ENCODE data around the gene DSG3.

DSG3 gene, protein sequence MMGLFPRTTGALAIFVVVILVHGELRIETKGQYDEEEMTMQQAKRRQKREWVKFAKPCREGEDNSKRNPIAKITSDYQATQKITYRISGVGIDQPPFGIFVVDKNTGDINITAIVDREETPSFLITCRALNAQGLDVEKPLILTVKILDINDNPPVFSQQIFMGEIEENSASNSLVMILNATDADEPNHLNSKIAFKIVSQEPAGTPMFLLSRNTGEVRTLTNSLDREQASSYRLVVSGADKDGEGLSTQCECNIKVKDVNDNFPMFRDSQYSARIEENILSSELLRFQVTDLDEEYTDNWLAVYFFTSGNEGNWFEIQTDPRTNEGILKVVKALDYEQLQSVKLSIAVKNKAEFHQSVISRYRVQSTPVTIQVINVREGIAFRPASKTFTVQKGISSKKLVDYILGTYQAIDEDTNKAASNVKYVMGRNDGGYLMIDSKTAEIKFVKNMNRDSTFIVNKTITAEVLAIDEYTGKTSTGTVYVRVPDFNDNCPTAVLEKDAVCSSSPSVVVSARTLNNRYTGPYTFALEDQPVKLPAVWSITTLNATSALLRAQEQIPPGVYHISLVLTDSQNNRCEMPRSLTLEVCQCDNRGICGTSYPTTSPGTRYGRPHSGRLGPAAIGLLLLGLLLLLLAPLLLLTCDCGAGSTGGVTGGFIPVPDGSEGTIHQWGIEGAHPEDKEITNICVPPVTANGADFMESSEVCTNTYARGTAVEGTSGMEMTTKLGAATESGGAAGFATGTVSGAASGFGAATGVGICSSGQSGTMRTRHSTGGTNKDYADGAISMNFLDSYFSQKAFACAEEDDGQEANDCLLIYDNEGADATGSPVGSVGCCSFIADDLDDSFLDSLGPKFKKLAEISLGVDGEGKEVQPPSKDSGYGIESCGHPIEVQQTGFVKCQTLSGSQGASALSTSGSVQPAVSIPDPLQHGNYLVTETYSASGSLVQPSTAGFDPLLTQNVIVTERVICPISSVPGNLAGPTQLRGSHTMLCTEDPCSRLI

DNA sequence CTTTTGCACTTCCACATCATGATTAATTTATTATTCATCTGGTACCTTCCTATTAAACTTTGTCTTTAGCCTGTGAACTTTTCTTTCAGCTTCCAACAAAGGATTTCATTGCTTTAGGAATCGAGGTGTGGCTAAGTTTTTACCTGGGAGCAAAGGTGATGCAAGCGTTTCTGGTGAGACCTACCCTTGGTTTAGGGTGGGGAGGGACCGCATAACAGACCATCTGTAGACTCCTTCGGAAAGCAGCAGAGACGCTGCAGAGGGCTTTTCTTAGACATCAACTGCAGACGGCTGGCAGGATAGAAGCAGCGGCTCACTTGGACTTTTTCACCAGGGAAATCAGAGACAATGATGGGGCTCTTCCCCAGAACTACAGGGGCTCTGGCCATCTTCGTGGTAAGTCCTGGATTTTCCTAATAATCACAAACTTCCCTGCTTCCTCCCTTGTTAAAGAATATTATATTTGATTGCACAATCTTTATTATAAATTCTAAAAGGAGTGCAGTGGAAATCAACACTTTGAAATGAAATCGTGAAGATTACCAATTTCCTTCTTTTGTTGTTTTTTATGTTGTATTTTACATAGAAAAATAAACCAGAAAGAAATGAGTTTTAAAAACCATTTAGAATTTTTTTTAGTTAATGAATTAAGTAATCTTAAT is at the start of gene DSG3:
DSG3 (plus strand) TSS at position 212 of the 662 bp plus-strand sequence; CDS start at position 349, 137 bp downstream.
- no peak within 1 kb of the TSS for H3K4me3 ChIP-seq (ENCODE audit: low read depth, low read length)
- TF ChIP-seq, protein P1, sequence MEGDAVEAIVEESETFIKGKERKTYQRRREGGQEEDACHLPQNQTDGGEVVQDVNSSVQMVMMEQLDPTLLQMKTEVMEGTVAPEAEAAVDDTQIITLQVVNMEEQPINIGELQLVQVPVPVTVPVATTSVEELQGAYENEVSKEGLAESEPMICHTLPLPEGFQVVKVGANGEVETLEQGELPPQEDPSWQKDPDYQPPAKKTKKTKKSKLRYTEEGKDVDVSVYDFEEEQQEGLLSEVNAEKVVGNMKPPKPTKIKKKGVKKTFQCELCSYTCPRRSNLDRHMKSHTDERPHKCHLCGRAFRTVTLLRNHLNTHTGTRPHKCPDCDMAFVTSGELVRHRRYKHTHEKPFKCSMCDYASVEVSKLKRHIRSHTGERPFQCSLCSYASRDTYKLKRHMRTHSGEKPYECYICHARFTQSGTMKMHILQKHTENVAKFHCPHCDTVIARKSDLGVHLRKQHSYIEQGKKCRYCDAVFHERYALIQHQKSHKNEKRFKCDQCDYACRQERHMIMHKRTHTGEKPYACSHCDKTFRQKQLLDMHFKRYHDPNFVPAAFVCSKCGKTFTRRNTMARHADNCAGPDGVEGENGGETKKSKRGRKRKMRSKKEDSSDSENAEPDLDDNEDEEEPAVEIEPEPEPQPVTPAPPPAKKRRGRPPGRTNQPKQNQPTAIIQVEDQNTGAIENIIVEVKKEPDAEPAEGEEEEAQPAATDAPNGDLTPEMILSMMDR (IDR thresholded peaks at IDR 0.05; ENCODE audit: low read depth, low read length), result no peak
- no peak for DNase-seq (ENCODE audit: low read depth, low spot score)
- in situ Hi-C loops (cut with HindIII; ENCODE audit: low sequenced_read_pairs), result no loop called here

DNA sequence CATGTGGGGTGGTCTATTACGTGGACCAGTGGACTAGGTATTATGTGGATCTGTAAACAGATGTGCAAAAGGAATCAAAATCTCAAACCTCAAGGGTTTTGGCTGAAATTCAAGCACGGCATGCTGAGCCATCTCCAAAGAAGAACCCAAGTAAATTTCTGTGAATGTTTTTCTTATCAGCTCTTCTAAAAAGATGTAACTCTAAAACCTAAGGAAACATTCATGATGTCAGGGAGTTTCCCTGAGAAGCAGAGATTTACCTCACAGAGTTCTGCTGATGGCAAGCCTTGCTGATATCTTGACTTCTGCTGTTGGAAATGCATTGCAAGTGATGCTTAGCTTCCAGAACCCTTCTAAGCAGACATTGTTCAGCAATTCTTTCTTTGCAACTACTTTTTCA is 49.4 kb upstream of the DSG3 start:
- TF ChIP-seq, protein P1 (IDR thresholded peaks at IDR 0.05; ENCODE audit: low read depth, low read length), result no peak
- H3K4me3 ChIP-seq (ENCODE audit: low read depth, low read length), result no peak overlapping the region
- in situ Hi-C loops (cut with HindIII; ENCODE audit: low sequenced_read_pairs), result no loop called here
- no peak for DNase-seq (ENCODE audit: low read depth, low spot score)

DNA sequence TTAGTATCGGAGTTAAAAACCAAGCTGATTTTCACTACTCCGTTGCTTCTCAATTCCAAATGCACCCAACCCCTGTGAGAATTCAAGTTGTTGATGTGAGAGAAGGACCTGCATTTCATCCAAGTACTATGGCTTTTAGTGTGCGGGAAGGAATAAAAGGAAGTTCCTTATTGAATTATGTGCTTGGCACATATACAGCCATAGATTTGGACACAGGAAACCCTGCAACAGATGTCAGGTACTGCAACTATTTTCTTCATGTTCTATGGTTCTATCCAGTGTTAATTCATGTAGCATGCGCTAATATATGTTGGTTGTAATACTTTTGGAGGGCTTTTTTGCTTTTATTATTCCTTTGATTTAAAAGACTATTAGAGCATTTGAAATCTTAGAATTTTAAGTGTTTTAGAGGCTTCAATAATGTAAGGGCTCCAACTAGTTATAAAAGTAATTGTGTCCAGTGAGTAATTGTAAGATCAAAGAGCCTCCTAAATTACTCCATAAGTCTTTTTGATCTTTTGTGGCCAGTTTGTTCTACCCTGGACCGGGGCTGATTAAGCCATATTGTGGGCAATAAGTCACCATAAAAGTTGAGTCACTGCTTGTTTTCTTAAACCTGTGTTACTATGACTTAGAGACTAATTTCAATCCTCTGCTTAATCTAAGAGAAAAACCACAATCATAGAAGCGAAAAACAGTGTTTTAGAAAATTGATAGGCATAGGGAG is 48.1 kb upstream of the DSG3 start:
- DNase-seq (ENCODE audit: low read depth, low spot score), result peak; percentile 83
- in situ Hi-C loops (cut with HindIII; ENCODE audit: low sequenced_read_pairs), result no loop called here
- H3K4me3 ChIP-seq (ENCODE audit: low read depth, low read length), result no peak overlapping the region
- TF ChIP-seq, protein P1 (IDR thresholded peaks at IDR 0.05; ENCODE audit: low read depth, low read length), result no peak

DNA sequence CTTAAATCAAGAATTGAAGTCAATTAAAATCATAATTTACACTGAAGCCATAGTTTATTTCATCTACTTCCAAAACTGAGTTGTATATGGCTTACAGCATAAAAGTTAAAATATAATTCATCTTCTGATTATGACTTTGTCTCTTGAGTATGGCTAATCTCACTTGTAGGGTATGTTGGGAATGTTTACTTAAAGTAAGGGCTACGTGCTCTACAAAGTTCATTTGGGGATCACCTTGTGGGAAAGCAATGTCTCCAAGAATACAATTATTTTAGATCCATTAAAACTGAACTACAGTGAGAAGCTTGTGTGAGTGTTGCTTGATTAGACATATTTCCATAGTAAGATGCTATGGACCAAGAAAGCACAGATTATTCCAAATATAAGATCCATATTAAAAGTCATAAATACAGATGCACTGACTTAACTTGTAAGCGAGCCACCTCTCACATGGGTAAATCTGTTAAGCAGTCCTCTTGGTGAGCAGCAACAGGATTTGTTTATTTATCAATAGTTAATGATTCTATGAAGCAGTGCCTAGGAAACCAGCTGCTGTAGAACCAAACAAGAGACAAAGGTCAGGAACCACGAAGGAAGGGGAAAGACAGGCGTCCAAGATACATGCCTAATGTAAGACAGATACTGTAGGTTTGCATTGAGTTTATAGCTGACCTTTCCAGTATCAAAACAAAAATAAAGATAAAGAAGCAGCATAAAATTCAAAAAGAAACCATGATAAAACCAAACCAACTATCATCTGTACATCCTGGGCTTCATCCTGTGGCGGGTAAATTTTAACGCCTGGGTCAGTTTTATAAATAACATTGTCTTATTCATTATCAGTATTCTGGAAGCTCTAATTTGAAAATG is 46.1 kb upstream of the DSG3 start:
- no peak overlapping the region for H3K4me3 ChIP-seq (ENCODE audit: low read depth, low read length)
- TF ChIP-seq, protein P1 (IDR thresholded peaks at IDR 0.05; ENCODE audit: low read depth, low read length), result no peak
- no peak for DNase-seq (ENCODE audit: low read depth, low spot score)
- in situ Hi-C loops (cut with HindIII; ENCODE audit: low sequenced_read_pairs), result no loop called here

DNA sequence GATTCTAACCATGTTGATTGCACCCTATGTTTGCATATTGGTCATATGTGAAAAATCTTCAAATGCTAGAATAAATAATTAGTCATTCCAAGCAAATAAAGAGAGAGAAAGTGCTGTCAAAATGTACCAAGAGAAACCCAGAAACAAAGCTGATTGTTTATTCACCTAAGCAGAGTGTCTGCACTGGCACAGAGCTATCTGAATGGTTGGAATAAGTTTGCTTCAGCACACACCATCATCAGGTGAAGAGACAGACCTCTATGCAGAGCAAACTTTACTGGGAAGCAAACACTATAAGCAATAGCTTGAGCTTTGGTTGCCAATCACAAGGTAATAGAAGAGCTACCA is 45.5 kb upstream of the DSG3 start:
- DNase-seq (ENCODE audit: low read depth, low spot score), result no peak

More for the DNA sequence above, 45.5 kb upstream of the DSG3 start:
- TF ChIP-seq, protein P1 (IDR thresholded peaks at IDR 0.05; ENCODE audit: low read depth, low read length), result no peak
- in situ Hi-C loops (cut with HindIII; ENCODE audit: low sequenced_read_pairs), result no loop called here
- H3K4me3 ChIP-seq (ENCODE audit: low read depth, low read length), result no peak overlapping the region

All from astrocyte of the spinal cord (primary cell).